Renal cortex interstitium (tissue), 11 donors: ENCODE data around the gene STAC2. TPM values are rescaled to one million over a fixed set of nuclear protein-coding genes. Genes with fewer than 3 reads are reported as not detected.
"Not testable (repeated sequence)": the region's sequence is repeated elsewhere in the genome, so short reads cannot be mapped to it uniquely, and the experiment has no call there.

Experiments
- DNase-seq, 11 donors: peaks; one replicate each; pipeline ENCODE4 v3.0.0-alpha.2; 2013; ENCODE audit warnings: low read depth in 9 of 11, low spot score in 4 of 11; ENCODE audit errors: extremely low read depth in 1 of 11
- polyA plus RNA-seq, 3 donors: library from polyadenylated mRNA; unstranded; fragments of 120-200 nt; gene quantifications; one replicate each; pipeline ENCODE4 v1.2.1, GENCODE V29; 2013; ENCODE audit not compliant: insufficient read length in 3 of 3

STAC2 gene
- polyA plus RNA-seq, 3 donors = 3.3 to 4.5 (median 3.6) TPM

DNA sequence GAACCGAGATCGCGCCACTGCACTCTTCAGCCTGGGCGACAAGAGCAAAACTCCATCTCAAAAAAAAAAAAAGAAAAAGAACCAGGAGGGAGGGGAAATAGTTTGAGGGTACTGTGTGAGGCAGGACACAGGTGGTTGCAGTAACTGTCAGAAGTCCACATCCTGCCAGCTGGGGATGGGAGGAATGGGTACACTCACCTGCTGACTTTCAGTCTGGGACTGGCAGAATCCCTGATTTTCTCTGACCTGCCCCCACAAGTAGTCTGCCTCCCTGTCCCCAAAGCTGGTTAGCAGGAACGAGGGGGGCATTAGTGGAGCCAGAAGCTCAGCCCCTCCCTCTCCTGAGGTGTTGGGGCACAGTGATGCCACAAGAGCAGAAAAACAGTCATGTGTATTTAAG lies 52.7 kb downstream of the STAC2 start:
- no peak for DNase-seq

GRCh38 chr17:39171933-39172332 lies 53.8 kb downstream of the STAC2 start:
- no peak for DNase-seq

DNA sequence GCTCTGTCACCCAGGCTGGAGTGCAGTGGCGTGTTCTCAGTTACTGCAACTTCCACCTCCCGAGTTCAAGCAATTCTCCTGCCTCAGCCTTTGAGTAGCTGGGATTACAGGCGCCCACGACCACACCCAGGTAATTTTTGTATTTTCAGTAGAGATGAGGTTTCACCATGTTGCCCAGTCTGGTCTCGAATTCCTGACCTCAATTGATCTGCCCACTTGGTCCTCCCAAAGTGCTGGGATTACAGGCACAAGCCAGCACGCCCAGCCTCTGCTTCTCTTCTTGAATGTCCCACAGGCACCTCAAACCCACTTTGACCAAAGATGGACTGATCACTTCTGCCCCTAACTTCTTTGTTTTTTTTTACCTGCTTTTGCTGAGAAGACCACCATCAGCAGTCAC lies 55.2 kb downstream of the STAC2 start:
- DNase-seq = no peak

GRCh38 chr17:39170109-39170508 lies 55.6 kb downstream of the STAC2 start:
- no peak for DNase-seq

GRCh38 chr17:39169518-39169917 lies 56.2 kb downstream of the STAC2 start:
- no peak for DNase-seq

- no peak for DNase-seq
Measured at GRCh38 chr17:39169101-39169500, 56.6 kb downstream of the STAC2 start.

DNA sequence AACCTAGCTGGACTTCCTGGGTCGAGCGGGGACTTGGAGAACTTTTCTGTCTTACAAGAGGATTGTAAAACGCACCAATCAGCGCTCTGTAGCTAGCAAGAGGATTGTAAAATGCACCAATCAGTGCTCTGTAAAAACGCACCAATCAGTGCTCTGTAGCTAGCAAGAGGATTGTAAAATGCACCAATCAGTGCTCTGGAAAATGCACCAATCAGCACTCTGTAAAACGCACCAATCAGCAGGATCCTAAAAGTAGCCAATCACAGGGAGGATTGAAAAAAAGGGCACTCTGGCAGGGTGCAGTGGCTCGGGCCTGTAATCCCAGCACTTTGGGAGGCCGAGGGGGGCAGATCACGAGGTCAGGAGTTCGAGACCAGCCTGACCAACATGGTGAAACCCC lies 57.2 kb downstream of the STAC2 start:
- DNase-seq = not testable (repeated sequence)

- DNase-seq = no peak
Measured at GRCh38 chr17:39167476-39167875, 58.3 kb downstream of the STAC2 start.

GRCh38 chr17:39166437-39167335 lies 59.1 kb downstream of the STAC2 start:
- no peak for DNase-seq

GRCh38 chr17:39165841-39166349 lies 59.9 kb downstream of the STAC2 start, which contains the start of gene ARL5C:
Gene ARL5C (minus strand): TSS chr17:39166161. CDS start chr17:39165760, 401 bp downstream.
- no peak for DNase-seq

- no peak for DNase-seq
Measured at GRCh38 chr17:39165178-39165840, 60.4 kb downstream of the STAC2 start.

DNA sequence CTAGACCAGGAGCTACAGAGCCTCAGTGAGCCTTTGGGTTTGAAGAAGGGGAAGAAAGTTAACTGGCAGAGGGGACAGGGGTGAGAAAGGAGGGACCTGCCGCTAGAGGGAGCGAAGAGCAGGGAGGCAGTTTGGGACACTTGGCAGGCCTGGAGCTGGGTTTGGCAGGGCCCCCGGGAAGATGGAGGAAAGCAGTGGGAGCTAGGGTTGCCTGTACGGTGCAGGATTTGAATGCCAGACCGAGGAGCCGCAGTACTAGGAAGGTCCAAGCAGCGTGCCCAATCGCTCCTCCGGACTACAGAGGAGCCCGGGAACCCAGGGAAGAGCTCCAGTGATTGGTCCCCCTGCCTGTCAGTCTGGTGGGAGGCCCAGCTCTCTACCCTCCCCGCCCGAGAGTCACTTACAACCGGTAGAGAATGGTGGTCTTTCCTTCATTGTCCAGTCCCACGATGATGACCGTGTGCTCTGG lies 61.0 kb downstream of the STAC2 start:
- peak; percentile 69 to 89 (median 84) for DNase-seq

GRCh38 chr17:39161962-39162361 lies 63.8 kb downstream of the STAC2 start:
- DNase-seq = no peak

Other genes starting within 250 kb of the STAC2 start
- 1 to 10 TPM; 4.9 to 9.2 (median 7.2) TPM for gene PLXDC1, start 74.3 kb downstream of the STAC2 start, polyA plus RNA-seq
- gene ARL5C, start 59.8 kb downstream of the STAC2 start, polyA plus RNA-seq = under 1 TPM; 0.17 to 0.50 (median 0.44) TPM
- 10 to 100 TPM in 1 of 3 donors, 1 to 10 TPM in 2; 8.8 to 13.3 (median 9.6) TPM for gene CACNB1, start 28.3 kb downstream of the STAC2 start, polyA plus RNA-seq
- gene RPL19, start 25.7 kb downstream of the STAC2 start, polyA plus RNA-seq = 1,000 to 10,000 TPM; 1,879 to 2,308 (median 2,025) TPM
- gene FBXL20, start 175.7 kb upstream of the STAC2 start, polyA plus RNA-seq = 10 to 100 TPM; 11.8 to 15.1 (median 13.2) TPM
- gene MED1, start 225.3 kb upstream of the STAC2 start, polyA plus RNA-seq = 10 to 100 TPM; 48.2 to 56.3 (median 50.9) TPM
- 10 to 100 TPM; 53.4 to 65.5 (median 62.0) TPM for gene CDK12, start 235.5 kb upstream of the STAC2 start, polyA plus RNA-seq